UCSD-AML1 (cell line): ENCODE data around the gene TMEM9.

Source experiments
- DNase-seq: peaks from one replicate; lab custom pipeline; 2025; ENCODE audit not compliant: unreplicated experiment; lab: John Stamatoyannopoulos, UW

TMEM9 gene

GRCh38 chr1:201128476-201128875, 25.8 kb downstream of the TMEM9 start:
- DNase-seq, result no peak

GRCh38 chr1:201127755-201128455, 26.4 kb downstream of the TMEM9 start:
- no peak for DNase-seq

DNA sequence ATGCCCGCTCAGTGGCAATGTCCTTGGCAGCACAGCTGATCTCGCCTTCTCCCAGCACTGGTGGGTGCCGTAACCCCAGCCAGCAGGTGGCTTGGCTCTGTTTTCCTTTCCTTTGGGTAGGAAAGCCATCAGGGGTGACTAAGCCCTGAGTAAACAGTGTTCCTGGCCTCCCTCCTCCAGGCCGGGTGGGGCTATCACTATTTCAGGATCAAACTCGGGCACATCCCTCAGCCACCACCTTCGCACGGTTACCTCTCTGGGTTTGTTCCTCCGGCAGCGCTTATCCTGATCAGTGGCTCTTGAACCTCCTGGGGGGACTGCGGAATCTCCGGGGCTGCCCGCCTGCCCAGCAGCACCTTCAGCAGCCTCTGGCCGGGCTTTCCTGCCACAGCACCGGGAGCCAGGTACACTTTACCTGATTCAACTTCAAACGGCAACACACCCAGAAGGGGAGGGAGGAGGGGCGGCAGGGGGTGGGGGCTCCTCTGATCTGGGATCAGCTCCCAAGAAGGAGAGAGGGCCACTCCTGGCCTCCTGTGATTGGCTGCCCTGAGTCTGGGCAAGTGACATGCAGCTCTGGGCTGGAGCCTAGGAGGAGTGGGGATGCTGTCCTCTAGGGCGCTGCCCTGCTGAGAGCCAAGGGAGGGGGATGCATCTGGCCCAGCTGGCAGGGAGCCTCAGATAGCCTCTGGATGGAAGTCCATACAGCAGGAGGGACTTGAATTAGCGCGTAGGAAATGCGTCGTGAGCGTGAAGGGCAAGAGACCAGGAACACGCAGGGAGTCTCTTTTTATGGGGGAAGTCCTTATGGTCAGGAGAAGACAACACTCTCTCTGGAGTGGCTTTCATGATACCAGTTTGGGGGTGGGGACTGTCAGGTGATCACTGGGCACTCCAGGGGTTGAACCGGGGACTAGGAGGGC, 27.2 kb downstream of the TMEM9 start, which contains the start of gene ASCL5:
TSS of gene ASCL5 (minus strand) at position 353 of the 923 bp plus-strand sequence. CDS start 11,812 bp downstream, outside the sequence.
- DNase-seq, result no peak

- no peak for DNase-seq
Observed at GRCh38 chr1:201126463-201126831, 27.8 kb downstream of the TMEM9 start.

DNA sequence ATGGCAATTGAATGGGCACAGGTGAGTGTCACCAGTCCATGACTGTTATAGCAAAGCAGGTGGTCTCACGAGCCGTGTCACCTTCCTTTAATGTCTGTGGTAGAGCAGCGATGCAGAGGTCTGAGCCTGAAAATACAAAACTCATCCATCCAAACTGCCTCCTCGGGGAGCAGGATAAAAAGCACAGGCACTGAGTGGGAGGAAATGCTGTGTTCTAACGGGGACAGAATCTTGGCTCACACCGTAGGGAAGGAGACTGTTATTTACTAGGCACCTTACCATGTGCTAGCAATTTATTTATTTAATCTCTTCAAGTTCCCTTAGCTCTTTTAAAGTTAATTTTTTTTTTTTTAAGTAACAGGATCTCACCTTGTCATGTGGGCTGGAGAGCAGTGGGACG, 28.5 kb downstream of the TMEM9 start:
- no peak for DNase-seq

GRCh38 chr1:201125019-201125418, 29.3 kb downstream of the TMEM9 start:
- DNase-seq, result no peak

- DNase-seq, result no peak
Observed at GRCh38 chr1:201123866-201124265, 30.4 kb downstream of the TMEM9 start.

DNA sequence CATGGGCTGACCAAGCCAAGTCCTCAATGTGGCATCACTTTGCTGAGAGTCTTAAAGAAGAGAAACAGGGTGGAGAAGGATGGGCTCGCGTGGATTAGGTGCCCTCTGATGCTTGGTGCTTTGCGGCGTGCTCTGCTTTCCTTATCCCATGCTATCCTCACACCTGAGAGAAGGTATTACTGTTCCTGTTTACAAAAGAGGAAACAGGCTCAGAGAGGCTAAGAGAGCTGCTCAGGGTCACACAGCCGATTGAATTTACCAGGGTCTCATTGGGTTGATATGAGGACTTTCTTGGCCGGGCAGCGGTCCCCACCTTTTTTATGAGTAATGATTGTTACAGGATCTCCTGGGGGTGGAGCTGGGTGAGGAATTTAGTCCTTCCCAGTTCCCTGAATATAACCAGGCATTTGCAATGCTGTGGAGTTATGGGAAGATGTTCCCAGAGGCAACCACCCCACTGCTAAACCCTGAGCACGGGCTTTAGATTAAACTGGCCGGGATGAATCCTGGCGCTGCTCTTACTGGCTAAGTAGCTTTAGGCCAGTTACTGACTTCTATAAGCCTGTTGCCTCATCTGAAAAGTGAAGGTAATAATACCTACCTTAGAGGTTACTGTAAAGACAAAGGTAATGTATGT, 31.8 kb downstream of the TMEM9 start:
- DNase-seq, result no peak

DNA sequence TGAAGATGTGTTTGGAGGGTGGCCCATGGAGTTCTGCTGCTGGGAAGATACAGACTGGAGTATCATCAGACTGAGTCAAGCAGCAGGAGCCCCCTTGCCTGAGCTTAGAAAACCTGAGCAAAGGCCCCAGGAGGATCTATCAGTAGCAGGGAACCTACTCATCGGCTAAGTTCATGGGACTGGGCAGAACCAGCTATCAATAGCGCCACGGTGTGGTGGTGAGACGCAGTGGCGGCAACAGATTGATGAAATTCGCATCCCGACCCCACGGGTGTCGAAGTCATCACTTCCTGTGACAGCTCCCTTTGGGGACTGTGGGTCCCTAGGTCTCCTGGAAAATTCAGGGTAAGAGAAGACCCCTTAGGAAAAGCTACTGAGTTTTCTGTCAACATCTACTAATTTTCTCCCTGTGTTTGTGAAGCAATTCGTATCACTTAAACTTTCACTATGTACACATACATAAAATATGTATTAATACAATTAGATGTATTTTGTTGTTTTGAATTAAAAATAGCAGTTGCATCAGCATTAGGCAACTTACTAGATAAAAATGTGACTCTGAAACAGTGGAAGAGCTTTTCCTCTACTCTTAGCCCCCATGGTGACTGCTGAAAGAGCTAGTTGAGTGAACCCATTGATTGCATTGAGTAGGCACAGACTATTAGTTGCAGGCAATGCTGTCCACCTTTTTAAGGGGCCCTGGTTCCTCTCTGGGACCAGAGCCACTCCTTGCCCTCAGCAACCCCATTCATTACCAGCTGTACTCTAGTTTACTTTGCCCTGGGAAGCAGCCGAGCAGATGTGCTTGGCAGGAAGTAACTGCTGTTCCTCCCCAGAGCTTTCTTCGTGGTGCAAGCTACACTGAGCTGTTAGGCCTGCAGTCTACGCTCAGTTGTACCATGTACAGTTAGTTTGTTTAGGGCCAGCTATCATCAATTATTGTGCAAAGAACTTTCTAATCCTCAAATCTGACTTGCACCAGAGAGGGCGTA, 34.8 kb downstream of the TMEM9 start:
- peak; percentile 39 for DNase-seq

DNA sequence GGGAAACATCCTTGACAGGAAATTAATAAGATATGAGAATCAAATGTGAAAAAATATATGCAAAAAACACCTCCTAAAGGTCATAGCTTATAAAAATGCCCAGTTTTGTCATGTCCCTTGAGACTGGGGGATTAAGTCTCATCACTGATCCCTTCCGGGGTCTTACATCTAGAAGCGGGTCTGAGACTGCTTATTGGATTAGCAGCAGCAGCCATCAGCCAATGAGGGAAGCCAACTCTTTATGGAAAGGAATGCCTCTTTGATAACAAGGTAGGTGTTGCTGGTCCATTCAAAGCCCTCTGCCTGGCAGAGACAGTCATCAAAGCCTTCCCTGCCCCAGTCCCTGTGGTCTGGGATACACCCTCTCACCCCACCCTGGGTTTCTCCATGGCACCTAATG, 38.2 kb downstream of the TMEM9 start:
- no peak for DNase-seq

DNA sequence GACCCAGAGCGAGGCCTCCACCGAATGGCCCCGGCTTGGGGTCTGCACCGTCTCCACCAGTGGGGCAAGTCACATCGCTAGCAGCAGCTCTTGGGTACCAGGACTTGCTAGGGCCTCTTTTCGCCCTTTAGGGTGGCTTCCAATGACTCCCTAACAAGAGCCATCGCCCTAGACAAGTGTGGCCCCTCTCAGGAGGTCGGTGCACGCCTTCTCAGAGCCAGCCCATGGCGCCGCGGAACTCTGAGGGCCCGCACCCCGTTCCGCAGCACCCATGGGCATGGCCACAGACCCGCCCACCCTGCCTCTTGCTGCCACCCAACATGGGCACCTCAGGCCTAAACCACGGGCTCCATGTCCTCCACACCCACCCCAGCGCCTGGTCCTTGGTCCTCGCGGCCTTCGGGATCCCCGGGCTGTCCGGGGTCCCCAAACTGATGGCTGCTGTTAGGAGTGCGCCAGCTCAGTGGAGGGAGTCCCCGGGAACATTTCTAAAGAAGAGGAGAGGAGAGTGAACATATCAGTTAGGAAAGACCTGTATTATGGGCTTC, 38.8 kb downstream of the TMEM9 start:
- DNase-seq, result no peak

GRCh38 chr1:201114245-201115131, 39.8 kb downstream of the TMEM9 start:
- peak; percentile 80 for DNase-seq

DNA sequence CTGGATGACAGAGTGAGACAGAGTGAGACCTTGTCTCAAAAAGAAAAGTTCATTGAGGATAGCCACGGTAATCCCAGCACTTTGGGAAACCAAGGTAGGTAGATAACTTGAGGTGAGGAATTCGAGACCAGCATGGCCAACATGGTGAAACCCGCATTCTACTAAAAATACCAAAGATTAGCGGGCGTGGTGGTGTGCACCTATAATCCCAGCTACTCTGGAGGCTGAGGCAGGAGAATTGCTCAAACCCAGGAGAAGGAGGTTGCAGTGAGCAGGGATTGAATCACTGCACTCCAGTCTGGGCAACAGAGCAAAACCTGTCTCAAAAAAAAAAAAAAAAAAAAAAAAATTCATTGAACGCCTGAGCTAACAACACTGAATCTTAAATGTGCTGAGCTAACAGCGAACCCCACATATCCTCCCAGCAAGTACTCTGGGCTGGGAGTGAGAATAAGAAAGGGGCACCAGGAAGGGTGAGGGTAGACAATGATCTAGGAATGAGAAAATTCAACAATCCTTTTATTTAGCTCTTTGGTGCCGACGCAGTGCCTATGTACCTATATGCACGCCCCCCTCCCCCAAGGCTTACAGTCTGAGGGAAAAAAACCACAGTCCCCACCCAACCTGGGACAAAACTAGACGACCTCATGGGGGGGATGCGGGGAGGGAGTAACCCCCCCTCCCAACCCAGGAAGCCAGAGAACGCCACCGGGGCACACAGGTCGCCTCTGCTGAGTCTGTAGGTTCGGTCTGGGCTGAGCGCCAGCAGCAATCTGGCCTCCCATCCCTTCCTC, 40.6 kb downstream of the TMEM9 start:
- DNase-seq, result no peak

- DNase-seq, result no peak
Observed at GRCh38 chr1:201112926-201113325, 41.3 kb downstream of the TMEM9 start.

DNA sequence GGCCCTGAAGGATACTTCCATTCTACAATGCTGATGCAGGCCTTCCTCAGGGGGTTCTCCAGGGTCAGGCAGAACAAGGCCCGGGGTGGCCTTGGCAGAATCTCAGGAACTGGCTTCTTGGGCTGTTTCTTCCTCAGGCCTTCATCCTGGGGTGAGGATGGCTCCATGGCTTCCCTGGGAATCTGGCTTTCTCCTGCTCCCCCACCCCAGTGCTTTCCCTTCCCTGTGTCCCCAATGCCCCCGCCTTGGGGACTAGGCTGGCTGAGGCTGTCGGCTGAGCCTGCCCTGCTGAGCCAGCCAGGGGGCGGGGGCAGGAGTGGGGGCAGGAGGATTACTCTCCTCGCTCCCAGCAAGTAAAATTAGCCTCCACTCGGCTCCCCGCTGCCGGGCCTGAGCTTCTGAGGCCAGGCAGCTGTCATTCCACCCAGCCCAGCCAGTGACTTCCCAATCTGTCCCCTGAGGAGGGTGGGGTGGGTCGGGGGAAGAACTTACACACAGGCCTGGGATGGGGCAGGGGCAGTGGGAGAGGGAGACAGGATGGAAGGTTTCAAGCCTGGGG, 42.0 kb downstream of the TMEM9 start, which contains the start of gene CACNA1S:
TSS of gene CACNA1S (minus strand) at position 254 of the 559 bp plus-strand sequence. CDS start at position 167, 87 bp downstream.
- DNase-seq, result no peak

GRCh38 chr1:201111672-201112071, 42.6 kb downstream of the TMEM9 start:
- DNase-seq, result no peak

- no peak for DNase-seq
Observed at GRCh38 chr1:201111156-201111555, 43.1 kb downstream of the TMEM9 start.

- DNase-seq, result no peak
Observed at GRCh38 chr1:201110616-201111015, 43.7 kb downstream of the TMEM9 start.
